ENCODE results near the gene CRYAA.
"Not testable (repeated sequence)": the region's sequence is repeated elsewhere in the genome, so short reads cannot be mapped to it uniquely, and the experiment has no call there.

Gene CRYAA, protein sequence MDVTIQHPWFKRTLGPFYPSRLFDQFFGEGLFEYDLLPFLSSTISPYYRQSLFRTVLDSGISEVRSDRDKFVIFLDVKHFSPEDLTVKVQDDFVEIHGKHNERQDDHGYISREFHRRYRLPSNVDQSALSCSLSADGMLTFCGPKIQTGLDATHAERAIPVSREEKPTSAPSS

DNA sequence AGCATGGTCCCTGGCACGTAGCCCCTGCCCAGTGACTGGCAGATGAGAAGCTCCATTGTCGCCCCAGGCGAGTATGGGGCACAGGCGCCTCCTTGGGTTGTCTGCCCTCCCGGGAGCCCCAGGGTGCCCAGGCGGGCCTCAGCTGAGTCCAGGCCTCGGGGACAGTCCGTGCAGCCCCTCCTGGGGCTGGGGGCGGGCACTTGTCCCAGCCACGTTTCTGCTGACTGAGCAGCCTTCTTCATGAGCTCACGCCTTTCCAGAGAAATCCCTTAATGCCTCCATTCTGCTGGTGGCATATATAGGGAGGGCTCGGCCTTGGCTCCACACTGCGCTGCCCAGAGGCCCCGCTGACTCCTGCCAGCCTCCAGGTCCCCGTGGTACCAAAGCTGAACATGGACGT lies at the start of gene CRYAA:
CRYAA (plus strand) TSS at position 301 of the 400 bp plus-strand sequence; CDS start at position 393, 92 bp downstream.
- FAIRE-seq, result not testable (repeated sequence)

DNA sequence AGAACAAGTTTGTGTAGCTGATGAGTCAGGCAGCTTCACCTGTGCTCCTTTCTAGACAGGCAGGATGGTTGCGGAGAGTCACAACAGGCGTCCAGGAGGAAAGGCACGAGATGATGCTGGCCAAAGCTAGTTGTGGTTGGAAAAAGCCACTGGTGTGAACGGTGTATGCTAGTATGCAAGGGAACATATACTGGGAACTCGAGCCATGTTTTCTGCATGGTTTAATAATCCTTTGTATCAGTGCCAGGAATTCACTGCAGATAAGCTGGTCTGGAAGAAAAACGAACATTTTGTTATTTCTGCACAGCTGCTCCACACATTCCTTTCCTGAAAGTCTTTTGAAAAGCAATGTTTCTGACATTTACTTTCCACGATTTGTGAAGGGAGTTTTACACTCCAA lies 38.7 kb upstream of the CRYAA start:
- not testable (repeated sequence) for FAIRE-seq

DNA sequence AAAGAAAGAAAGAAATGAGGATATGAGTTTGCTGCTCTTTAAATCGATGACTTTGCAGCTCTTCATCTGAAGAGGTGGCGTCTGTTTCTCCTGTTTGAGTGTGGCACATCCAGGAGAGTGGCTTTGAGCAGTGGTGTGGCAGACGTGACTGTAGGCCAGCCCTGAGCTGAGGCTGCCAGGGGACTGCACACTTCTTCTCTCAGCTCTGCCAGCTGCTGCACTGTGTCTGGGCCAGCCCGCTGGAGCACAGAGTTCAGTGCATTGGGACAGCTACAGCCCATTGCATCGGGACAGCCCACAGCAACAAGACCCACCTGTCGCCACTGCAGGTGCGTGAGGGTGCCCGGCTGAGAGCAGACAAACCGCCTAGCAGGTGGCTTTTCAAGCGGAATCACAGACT lies 34.3 kb upstream of the CRYAA start:
- not testable (repeated sequence) for FAIRE-seq

DNA sequence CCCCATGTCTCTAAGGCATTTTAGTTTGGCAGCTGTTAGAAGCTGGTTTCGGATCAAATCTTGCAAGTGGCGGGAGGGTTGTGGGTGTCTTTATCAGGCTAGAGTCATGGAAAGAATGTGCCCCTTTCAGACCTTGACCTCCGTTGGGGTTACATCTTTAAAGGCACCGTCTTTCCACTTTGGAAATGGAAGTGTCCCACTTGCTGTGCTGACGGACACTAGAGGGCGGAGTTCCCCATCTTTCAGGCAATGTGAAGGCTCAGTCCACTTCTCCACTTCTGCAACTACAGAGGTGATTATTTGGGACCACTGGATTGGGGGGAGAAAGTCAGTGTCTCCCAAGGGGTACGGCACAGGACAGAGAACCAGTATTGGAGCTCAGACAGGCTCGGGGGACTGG lies 29.9 kb upstream of the CRYAA start:
- FAIRE-seq, result not testable (repeated sequence)

DNA sequence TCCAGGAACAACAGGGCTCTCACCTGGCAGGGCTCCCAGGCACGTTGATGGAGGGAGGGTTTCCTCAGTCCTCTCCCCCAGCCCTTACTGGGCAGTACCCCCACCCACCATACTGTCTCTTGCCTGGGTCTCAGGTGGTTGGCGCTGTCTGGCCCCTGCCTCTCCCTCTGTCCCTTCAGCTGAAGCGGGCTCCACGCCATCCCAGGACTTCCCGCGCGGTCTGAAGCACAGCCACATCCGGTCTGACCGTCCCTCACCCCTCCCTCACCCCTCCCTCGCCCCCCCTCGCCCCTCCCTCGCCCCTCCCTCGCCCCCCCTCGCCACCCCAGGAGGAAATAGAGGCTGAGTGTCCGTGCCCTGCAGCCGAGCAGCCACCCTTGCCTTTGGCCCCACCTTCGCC lies 27.4 kb upstream of the CRYAA start:
- not testable (repeated sequence) for FAIRE-seq

DNA sequence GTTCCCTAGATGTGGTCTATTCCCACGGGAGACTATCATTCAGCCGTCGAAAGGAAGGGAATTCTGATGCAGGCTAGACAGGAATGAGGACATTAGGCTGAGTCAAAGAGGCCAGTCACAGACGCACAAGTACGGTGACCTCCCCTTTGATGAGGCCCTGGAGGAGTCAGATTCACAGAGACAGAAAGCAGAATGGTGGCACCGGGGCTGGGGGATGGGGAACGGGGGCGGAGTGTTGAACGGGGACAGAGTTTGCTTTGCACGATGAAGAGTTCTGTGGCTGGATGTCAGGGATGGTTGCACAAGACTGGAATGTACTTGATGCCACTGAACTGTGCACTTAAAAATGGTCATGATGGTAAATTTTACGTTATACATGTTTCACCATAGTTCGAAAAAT lies 22.2 kb upstream of the CRYAA start:
- FAIRE-seq, result not testable (repeated sequence)

DNA sequence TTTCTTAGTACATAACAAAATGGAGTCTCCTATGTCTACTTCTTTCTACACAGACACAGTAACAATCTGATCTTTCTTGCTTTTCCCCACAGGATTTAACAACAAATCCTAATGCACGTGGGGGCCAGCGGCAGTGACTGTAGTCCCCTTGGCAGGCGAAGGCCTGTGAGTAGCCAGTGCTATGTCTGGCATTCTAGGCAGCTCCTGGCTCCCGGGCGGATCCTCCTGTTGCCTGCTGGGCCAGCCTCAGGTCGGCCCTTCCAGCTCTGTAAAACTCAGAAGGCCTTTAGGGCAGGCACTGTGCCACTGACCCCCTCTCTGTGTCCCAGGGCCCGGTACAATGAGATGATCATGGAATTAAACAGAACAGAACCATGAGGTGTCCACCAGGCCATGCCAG lies 20.8 kb upstream of the CRYAA start:
- FAIRE-seq, result not testable (repeated sequence)

DNA sequence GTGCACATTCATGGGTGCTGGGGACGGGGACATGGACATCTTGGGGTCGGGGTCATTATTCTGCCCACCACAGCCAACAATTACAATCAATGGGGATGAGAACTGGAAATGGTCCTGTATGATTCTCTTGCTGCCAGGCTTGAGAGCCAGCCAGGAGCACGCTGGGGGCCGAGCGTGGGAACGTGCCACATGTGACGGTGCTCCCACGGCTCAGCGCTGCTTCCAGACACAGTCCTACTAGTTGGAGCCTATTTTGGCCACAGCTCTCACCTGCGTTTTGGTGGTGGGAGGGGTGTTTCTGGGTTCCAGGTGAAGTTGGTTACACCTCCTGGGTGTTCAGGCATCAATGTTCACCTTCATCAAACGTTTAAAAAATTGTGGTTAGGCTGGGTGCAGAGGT lies 19.5 kb upstream of the CRYAA start:
- not testable (repeated sequence) for FAIRE-seq

DNA sequence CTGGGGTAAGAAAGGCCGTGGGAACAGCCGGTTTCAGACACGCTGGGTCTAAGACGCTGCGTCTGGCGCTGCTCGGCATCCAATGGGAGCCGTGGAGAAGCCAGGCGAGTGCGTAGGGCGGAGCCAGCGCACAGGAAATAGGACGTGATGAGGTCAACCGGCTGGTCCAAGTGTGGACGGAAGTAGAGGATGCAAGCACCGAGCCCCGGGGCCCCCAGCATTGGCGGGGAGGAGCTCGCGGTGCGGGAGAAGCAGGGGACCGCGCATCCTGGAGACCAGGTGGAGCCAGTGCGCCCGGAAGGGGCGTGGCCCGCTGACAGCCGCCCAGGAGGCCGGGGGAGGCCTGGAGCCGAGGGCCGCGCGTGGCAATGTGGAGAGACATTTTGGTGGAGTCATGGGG lies 15.2 kb upstream of the CRYAA start:
- not testable (repeated sequence) for FAIRE-seq

DNA sequence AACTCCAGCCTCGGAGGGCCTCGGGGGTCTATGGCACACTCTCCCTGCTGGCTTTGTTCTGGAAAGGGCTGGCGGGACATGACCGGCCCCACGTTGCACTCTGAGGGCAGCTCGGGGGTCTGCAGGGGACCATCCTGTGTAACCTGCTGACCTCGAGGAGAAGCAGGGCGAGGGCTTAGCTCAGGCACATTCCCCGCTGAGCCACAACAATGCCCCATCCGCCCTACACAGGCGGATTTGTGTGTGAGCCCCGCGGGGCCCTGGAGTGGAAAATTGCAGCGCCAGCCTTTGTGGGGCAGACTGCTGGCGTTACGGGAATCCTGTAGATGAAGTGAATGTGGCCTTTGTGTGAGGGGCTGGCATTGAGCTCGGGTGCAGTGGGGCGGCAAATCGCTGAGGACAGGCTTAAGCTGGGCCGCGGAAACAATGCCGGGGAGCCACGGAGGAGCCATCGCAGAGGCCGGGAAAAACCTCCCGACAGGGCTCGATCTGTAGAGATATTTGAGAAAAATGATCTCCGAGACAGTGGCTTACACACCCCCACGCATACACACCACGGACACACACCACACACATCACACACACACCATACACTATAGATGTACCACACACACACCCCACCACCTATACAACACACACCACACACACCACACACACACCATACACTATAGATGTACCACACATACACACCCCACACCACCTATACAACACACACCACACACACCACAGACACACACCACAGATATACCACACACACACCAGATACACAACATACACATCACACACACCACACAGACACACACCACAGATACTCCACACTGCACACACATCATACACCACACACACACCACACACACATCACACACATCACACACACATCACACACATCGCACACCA lies 9.3 kb upstream of the CRYAA start:
- not testable (repeated sequence) for FAIRE-seq

DNA sequence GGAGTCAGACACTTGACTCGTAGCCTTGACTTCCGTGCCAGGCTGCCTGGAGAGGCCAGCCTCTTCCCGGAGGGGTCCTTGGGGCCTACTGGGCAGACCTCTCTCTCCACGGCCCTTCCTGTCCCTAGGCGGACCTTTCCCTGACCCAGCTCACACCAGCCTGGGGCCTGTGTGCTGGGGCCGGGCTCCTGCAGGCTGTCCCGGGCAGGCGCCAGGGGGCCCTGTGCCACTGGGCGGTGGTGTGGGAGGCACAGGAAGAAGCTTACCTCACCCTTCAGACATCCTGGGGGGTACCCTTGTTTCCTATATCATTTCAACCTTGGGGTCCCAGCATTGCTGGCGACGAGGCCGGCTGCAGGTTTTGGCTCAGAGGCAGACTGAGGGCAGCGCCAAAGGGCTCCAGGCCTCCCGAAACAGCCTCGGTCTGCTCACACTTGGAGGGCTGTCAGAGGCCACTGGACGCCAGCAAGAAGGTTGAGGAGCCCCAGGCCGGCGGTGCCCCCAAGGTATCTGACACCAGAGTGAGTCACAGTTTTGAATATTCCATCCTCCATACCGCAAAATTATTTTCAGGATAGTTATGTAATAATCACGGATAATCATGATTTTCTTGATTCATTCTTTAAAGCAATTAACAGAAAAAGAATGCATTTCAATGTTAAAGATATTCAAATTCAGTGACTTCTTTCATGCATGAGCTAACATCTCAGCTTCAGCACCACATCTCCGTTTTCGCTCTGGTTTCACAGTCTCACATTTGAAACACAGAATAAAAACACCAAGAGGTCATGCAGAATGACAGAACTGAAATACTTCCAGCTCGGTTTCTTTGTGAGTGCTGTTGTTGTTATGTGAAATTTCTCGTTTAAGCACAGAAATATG lies 6.7 kb upstream of the CRYAA start:
- not testable (repeated sequence) for FAIRE-seq

DNA sequence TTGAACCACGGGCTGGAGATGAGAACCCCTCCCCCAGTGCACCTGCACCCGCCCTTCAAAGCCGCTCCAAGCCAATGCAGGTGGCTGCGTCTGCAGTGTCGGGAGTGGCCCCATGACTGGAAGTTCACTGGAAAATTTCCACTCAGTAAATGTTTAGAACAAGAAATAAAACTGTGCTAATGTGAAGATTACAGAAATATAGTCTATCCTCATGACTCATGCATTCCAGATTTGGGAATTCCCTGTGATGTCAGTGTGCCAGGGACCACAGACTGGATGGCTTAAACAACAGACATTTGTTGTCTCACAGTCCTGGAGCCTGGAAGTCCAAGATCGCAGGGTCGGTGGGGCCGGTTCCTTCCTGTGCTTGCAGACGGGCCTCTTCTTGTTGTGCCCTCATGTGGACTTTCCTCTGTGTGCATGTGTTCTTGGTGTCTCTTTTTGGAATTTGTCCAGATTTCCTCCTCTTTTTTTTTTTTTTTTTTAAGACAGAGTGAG lies 6.1 kb upstream of the CRYAA start:
- not testable (repeated sequence) for FAIRE-seq

DNA sequence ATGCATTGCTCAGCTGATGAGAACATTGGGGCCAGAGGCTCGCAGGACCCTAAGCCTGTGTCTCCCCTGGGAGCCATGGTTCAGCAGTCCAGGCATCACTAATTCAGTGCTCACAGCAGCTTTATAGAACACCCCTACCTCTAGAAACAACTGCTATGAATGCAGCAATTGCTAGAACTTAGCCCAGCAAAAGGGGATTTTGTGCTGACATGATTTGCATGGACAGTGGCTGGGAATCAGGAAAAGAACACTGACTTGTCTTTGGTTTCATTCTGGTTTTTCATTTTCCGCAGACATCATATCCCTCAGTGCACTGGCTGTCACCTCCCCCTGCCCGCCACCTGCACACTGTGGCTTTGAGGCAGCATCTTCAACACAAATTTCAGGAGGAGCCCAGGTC lies 4.0 kb upstream of the CRYAA start:
- not testable (repeated sequence) for FAIRE-seq

DNA sequence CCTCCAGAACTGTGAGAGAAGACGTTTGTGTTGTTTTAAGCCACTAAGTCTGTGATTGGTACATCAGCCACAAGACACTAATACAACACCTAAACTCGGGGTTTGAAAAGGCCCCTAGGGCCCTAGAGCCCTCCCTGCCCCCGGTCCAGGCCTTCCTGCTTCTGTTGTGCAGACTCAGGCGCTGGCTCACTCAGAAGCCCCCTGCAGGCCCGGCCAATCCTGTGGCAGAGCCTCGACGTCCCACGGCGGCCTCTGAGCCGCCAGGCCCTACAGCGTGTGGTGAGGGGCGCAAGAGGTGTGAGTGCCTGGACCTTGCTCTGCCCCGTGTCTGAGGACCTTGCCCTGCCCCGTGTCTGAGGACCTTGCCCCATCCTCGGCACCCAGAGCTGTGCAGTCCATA lies 3.1 kb upstream of the CRYAA start:
- not testable (repeated sequence) for FAIRE-seq

DNA sequence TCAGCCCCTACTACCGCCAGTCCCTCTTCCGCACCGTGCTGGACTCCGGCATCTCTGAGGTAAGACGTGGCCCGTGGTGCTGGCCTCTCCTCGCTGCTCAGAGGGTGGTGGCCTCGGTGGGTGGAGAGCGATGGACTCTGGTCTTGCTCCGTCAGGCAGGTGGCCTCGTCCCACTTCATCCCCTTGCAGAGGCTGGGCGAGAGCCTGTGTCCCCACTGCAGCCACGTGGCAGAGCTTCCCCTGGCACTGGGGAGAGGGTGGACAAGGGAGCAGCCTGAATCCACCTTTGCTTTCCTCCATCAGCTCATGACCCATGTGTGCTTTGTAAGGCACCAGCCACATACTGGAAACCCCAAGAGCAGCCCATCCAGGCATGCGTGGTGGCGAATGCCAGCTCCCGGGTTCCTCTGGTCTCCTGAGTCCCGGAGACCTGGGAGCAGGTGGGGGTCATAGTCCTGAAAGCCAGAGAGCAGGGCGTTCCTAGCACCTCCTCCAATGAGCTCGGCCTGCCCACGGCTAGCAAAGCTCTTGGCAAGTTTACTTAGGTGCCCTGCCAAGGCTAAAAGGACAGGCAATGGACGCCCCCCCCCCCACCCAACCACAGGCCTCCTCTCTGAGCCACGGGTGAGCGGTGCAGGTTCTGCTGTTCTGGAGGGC lies 550 bp downstream of the CRYAA start:
- not testable (repeated sequence) for FAIRE-seq

DNA sequence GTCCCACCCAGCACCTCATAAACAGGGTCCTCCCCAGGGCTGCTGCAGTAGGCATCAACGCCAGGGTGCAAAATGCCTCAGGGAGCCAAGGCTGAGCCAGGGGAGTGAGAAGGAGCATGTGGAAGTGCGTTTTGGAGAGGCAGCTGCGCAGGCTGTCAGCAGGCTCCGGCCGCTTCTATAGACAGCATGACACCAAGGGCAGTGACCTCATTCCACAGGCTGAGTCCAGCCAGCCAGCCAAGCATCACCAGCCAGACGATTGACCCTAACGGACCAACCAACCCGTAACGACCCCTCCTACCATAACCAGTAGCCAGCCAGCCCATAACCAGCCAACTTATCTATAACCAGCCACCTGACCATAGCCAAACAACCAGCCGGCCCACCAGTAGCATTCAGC lies 1.1 kb downstream of the CRYAA start:
- FAIRE-seq, result not testable (repeated sequence)

DNA sequence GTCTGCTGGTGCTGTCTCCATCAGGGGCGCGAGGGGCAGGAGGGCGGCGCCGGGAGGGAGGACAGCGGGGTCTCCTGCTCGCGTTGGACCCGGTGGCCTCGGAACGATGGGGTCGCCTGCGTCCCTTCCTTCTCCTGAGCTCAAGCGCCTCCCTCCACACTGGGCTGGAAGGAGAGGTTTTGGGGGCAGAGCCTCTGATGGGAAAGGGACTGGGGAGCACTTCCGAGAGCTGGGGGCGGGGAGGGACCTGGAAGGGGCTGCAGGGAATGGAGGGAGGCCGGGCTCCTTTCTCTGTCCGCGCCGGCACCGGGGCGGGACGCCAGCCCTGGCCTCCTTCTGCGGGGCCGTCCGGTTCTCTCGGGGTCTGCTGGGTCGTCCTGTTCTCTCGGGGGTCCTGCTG lies 4.0 kb downstream of the CRYAA start:
- FAIRE-seq, result not testable (repeated sequence)

DNA sequence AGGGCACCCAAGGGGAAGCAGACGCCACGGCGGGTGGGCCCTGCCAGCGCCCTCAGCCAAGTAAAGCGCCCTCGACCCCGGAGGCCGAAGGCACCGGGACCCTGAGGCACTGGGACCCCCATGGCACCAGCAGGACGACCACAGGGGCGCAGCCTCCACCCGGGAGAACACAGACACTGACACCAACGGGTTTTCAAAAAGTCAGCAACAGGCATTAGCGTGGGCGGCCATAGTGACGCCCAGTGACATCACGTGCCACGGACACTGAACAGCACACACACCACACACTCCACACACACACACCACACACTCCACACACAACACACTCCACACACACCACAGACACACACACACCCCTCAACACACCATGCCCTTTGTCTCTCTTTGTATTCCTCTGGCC lies 4.6 kb downstream of the CRYAA start:
- FAIRE-seq, result not testable (repeated sequence)

DNA sequence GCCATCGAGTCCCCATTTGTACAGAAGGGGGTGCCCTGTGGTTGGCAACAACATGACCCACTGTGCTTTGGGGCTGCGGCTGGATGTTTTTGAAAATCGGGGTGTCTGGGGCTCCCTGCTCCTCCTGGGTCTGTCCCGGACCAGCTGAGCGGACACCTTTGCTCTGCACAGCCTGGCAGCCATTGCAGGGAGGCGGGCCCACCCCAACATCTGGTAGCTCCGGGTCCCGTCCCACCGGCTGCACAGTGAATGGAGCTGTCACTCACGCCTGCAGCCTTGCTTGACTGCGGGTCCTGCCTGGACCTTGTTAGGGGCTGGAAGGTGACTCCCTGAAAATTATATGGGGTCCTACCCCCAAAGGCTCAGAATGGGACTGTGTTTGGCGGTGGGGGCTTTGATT lies 5.1 kb downstream of the CRYAA start:
- FAIRE-seq, result not testable (repeated sequence)

DNA sequence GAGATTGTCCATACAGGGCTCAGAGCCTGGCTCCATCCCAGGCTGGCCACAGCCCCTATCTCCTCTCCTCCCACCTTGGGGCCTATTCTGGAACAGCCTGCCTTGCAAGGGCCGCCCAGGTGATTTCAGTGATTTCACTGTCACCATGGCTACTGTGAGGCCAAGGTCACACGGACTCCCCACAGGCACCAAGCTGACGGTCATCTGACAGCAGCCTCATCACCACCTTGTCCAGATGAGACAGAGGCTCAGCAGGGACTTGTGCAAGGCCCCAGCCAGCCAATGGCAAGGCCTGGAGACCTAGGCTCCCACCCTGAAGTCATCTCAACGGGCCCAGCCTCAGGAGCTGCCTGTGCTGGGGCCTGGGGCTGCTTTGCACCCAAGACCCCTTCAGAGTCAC lies 6.2 kb downstream of the CRYAA start:
- not testable (repeated sequence) for FAIRE-seq

DNA sequence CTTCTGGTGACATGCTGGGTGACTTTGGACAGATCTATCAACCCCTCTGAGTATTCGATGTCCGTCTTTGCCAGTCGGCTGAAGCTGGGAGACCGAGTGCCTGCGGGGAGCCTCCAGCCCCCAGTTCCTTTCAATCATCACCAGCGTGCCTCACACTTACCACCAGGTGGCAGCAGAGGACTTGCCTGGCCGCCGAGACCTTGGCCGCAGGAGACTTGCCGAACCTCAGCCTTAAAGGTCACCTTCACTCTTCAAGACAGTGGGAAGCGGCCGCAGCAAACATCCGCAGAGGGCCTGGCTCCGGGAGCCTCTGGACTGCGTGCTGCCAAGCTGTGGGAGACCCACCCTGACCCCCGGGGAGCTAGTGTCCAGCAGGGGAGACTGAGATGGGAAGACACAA lies 7.8 kb downstream of the CRYAA start:
- not testable (repeated sequence) for FAIRE-seq
